ENCODE measurements around the gene CNOT4.

GRCh38 chr7:135447748-135448147 lies 62.2 kb downstream of the CNOT4 start:
- TF ChIP-seq CTCF (IDR thresholded peaks at IDR 0.05; ENCODE audit: low read depth, low read length) (no peak), MAX (IDR thresholded peaks at IDR 0.05; ENCODE audit: low read depth, low read length) (no peak), POLR2A (IDR thresholded peaks at IDR 0.05; ENCODE audit: extremely low read depth, insufficient read length) (no peak), MYC (IDR thresholded peaks at IDR 0.05; ENCODE audit: low read depth, low read length) (no peak)
